ENCODE data around the gene FHDC1.

DNA sequence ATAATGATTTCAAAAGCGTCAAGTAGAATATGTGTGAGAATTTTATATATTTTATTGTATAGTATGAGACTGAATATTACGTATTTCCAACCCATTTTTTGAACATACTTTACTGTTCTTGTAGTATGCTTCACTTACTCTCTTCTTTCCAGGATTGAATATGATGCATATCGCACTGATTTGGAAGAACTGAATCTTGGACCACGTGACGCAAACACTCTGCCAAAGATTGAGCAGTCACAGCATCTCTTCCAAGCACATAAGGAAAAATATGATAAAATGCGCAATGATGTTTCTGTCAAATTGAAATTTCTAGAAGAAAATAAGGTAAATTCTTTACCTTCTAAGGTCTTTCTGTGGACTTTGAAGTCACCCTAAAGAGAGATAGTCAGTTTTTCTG is 48.1 kb upstream of the FHDC1 start:
- TF ChIP-seq, protein P1, sequence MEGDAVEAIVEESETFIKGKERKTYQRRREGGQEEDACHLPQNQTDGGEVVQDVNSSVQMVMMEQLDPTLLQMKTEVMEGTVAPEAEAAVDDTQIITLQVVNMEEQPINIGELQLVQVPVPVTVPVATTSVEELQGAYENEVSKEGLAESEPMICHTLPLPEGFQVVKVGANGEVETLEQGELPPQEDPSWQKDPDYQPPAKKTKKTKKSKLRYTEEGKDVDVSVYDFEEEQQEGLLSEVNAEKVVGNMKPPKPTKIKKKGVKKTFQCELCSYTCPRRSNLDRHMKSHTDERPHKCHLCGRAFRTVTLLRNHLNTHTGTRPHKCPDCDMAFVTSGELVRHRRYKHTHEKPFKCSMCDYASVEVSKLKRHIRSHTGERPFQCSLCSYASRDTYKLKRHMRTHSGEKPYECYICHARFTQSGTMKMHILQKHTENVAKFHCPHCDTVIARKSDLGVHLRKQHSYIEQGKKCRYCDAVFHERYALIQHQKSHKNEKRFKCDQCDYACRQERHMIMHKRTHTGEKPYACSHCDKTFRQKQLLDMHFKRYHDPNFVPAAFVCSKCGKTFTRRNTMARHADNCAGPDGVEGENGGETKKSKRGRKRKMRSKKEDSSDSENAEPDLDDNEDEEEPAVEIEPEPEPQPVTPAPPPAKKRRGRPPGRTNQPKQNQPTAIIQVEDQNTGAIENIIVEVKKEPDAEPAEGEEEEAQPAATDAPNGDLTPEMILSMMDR (IDR thresholded peaks at IDR 0.05): no peak
- TF ChIP-seq, protein P2, sequence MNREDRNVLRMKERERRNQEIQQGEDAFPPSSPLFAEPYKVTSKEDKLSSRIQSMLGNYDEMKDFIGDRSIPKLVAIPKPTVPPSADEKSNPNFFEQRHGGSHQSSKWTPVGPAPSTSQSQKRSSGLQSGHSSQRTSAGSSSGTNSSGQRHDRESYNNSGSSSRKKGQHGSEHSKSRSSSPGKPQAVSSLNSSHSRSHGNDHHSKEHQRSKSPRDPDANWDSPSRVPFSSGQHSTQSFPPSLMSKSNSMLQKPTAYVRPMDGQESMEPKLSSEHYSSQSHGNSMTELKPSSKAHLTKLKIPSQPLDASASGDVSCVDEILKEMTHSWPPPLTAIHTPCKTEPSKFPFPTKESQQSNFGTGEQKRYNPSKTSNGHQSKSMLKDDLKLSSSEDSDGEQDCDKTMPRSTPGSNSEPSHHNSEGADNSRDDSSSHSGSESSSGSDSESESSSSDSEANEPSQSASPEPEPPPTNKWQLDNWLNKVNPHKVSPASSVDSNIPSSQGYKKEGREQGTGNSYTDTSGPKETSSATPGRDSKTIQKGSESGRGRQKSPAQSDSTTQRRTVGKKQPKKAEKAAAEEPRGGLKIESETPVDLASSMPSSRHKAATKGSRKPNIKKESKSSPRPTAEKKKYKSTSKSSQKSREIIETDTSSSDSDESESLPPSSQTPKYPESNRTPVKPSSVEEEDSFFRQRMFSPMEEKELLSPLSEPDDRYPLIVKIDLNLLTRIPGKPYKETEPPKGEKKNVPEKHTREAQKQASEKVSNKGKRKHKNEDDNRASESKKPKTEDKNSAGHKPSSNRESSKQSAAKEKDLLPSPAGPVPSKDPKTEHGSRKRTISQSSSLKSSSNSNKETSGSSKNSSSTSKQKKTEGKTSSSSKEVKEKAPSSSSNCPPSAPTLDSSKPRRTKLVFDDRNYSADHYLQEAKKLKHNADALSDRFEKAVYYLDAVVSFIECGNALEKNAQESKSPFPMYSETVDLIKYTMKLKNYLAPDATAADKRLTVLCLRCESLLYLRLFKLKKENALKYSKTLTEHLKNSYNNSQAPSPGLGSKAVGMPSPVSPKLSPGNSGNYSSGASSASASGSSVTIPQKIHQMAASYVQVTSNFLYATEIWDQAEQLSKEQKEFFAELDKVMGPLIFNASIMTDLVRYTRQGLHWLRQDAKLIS (CRISPR knock-in tag; IDR thresholded peaks at IDR 0.05; ENCODE audit: borderline replicate concordance): no peak
- no peak for TF ChIP-seq PRRX2 (CRISPR knock-in tag; IDR thresholded peaks at IDR 0.05)
- TF ChIP-seq TCF7 (CRISPR knock-in tag; IDR thresholded peaks at IDR 0.05; ENCODE audit: low read depth): no peak
- no peak for TF ChIP-seq SMAD4 (CRISPR knock-in tag; IDR thresholded peaks at IDR 0.05)
- TF ChIP-seq, protein P3, sequence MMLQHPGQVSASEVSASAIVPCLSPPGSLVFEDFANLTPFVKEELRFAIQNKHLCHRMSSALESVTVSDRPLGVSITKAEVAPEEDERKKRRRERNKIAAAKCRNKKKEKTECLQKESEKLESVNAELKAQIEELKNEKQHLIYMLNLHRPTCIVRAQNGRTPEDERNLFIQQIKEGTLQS (CRISPR knock-in tag; conservative IDR thresholded peaks at IDR 0.05): no peak

Measured in WTC11 (cell line).